Stimulated activated CD4-positive, alpha-beta T cell treated with anti-CD3 and anti-CD28 coated beads, Interleukin-12 subunit alpha, Interleukin-12 subunit beta, amount 100 ng/mL, for 48 hours (primary cell): ENCODE results near the gene ZFHX3.

Experiments
- DNase-seq, 3 donors: peaks; one replicate each; pipeline ENCODE4 v3.0.0-alpha.2; 2020; ENCODE audit warnings: low read depth in 2 of 3, low spot score in 1 of 3

ZFHX3 gene

GRCh38 chr16:73040735-73041402, 7.1 kb downstream of the ZFHX3 start:
- no peak for DNase-seq

- DNase-seq: no peak
Measured at GRCh38 chr16:73040136-73040535, 7.8 kb downstream of the ZFHX3 start.

GRCh38 chr16:73037845-73038570, 9.9 kb downstream of the ZFHX3 start:
- no peak for DNase-seq

- DNase-seq: no peak
Measured at GRCh38 chr16:73037331-73037745, 10.6 kb downstream of the ZFHX3 start.

GRCh38 chr16:73036074-73036826, 11.7 kb downstream of the ZFHX3 start:
- DNase-seq: no peak

GRCh38 chr16:73034374-73034773, 13.6 kb downstream of the ZFHX3 start:
- DNase-seq: no peak

GRCh38 chr16:73033271-73033998, 14.5 kb downstream of the ZFHX3 start:
- DNase-seq: no peak

- DNase-seq: no peak
Measured at GRCh38 chr16:73032541-73033270, 15.2 kb downstream of the ZFHX3 start.

- no peak for DNase-seq
Measured at GRCh38 chr16:73031984-73032383, 15.9 kb downstream of the ZFHX3 start.

GRCh38 chr16:73031155-73031866, 16.6 kb downstream of the ZFHX3 start:
- DNase-seq: no peak

GRCh38 chr16:73028721-73029361, 19.1 kb downstream of the ZFHX3 start:
- DNase-seq: no peak

- no peak for DNase-seq
Measured at GRCh38 chr16:73028263-73028662, 19.7 kb downstream of the ZFHX3 start.

- no peak for DNase-seq
Measured at GRCh38 chr16:73027685-73028111, 20.2 kb downstream of the ZFHX3 start.

- no peak for DNase-seq
Measured at GRCh38 chr16:73026754-73027684, 20.9 kb downstream of the ZFHX3 start.

GRCh38 chr16:73025856-73026210, 22.1 kb downstream of the ZFHX3 start:
- no peak for DNase-seq

- no peak for DNase-seq
Measured at GRCh38 chr16:73025151-73025855, 22.6 kb downstream of the ZFHX3 start.

GRCh38 chr16:73024571-73025105, 23.3 kb downstream of the ZFHX3 start:
- DNase-seq: no peak
